ENCODE results near the gene C5AR1. TPM values are rescaled to one million over a fixed set of nuclear protein-coding genes. Genes with fewer than 3 reads are reported as not detected.
"Not testable (repeated sequence)": the region's sequence is repeated elsewhere in the genome, so short reads cannot be mapped to it uniquely, and the experiment has no call there.

The C5AR1 gene
- 1 to 10 TPM; 3.8 to 8.1 (median 6.7) TPM for polyA plus RNA-seq (ENCODE audit: insufficient read length in 4 of 4)

DNA sequence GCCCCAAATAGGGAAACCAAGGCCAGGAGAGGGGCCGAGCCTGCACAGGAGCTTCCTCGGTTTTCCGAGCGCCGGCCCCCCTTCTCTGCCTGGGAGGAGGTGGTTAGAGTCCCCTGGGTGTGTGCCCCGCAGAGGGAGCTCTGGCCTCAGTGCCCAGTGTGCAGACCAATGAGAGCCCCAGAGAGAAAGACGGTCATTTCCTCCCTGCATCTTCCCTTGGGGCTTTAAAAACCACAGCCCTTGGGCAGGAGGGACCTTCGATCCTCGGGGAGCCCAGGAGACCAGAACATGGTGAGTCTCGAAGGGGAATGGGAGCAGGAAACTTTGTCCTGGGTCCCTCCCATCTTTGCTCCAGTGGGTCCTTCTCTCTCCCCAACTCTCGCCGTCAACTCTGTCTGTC is at the start of gene C5AR1:
Gene C5AR1 (plus strand): TSS at position 254 of the 400 bp plus-strand sequence. CDS start 35 bp downstream, at position 289.
- no peak for DNase-seq (ENCODE audit: low read depth in 4 of 4, low spot score in 3 of 4)

DNA sequence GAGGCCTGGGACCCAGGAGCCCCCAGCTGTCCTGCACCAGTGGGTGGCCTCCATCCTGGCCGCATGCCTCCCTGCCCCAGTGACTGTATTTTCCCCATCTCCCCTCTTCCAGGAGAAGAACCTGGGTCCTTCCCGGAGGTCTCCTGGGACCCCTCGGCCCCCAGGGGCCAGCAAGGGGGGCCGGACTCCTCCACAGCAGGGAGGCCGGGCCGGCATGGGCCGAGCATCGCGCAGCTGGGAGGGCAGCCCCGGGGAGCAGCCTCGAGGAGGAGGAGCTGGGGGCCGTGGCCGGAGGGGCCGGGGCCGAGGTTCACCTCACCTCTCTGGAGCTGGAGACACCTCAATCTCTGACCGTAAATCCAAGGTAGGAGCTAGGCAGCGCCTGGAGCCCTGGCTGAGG is 49.2 kb upstream of the C5AR1 start:
- no peak for DNase-seq (ENCODE audit: low read depth in 4 of 4, low spot score in 3 of 4)

DNA sequence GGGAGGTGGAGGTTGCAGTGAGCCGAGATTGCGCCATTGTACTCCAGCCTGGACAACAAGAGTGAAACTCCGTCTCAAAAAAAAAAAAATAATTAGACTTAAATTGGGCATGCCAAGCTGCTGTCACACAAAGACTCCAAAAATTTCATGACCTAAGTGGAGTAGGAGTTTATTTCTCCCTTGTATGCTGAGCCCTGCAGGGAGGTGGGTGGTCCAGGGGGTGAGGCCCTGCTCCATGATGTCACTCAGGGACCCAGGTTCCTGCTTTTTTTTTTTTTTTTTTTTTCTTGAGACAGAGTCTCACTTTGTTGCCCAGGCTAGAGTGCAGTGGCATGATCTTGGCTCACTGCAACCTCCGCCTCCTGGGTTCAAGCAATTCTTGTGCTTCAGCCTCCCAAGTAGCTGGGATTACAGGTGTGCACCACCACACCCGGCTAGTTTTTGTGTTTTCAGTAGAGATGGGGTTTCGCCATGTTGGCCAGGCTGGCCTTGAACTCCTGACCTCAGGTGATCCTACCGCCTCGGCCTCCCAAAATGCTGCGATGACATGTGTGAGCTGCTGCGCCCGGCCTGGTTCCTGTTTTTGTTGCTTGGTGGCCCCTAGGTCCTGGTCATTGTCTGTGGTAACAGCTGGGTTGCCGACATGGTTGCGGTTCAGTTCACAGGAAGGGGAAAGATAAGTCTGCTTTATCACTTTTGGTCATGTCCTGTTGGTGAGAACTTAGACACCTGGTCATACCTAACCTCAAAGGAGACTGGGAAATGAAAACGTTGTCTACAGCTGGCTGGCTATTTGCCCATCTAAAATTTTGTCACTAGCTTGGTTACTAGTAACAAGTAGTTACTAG is 47.5 kb upstream of the C5AR1 start:
- not testable (repeated sequence) for DNase-seq (ENCODE audit: low read depth in 4 of 4, low spot score in 3 of 4)

DNA sequence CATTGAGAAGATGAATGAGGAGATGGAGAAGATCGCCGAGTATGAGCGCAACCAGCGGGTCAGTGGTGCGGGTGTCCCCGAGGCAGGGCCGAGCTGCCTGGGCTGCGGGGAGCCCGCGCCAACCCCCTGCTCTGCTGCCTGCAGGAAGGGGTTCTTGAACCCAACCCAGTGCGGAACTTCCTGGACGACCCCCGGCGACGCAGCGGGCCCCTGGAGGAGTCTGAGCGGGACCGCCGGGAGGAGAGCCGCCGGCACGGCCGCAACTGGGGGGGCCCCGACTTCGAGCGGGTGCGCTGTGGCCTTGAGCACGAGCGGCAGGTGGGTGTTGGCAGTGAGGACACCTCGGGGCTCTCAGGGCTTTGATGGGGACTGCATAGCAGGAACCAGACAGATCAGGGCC is 45.0 kb upstream of the C5AR1 start:
- no peak for DNase-seq (ENCODE audit: low read depth in 4 of 4, low spot score in 3 of 4)

DNA sequence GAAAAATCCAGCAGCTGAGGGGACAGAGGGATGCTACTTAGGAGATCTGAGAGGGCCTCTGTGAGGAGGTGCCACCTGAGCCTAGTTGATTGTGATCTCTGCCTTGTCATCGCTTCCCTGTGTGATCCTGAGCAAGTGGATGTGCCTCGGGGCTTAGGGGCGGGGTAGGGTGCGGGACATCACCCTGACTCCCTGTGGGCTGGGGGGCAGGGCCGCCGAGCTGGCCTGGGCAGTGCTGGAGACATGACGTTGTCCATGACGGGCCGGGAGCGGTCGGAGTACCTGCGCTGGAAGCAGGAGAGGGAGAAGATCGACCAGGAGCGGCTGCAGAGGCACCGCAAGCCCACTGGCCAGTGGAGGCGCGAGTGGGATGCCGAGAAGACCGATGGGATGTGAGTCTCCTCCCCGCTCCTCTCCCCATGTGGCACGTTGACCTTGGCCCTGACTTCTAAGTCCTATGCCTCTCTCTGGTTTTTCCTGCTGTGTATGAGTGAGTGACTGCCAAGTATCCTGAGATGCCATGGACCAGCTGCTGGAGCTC is 43.2 kb upstream of the C5AR1 start:
- DNase-seq (ENCODE audit: low read depth in 4 of 4, low spot score in 3 of 4) = no peak

DNA sequence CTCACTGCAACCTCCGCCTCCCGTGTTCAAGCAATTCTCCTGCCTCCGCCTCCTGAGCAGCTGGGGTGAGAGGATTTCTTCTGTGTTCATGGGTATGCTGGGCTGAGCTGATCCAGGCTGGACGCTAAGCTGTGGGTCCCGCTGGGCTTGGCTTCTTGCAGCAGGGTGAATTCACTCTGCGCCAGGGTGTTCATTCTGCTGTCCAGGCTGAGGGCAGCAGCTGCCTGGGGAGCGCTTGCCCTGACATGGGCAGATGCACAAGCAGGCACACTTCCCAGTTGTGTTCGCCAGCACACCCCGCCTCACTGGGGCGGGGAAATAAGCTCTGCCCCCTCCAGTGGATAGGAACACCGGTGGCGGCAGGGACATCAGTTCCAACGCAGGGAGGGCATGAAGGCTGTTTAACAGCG is 42.3 kb upstream of the C5AR1 start:
- no peak for DNase-seq (ENCODE audit: low read depth in 4 of 4, low spot score in 3 of 4)

DNA sequence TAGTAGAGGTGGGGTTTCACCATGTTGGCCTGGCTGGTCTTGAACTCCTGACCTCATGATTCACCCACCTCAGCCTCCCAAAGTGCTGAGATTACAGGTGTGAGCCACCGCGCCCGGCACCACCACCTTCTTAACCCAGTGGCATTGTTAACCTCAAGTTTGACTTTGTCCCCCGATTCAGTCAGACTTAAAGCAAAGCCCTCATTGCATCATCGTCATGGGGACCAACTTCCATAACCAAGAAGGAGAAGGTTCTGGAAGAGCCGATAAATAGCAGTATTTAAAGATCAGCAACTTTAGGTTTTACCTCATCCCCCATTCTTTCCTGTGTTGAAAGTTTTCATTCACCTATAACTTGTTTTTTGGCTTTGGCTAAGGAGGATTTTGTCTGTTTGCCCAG is 41.6 kb upstream of the C5AR1 start:
- no peak for DNase-seq (ENCODE audit: low read depth in 4 of 4, low spot score in 3 of 4)

DNA sequence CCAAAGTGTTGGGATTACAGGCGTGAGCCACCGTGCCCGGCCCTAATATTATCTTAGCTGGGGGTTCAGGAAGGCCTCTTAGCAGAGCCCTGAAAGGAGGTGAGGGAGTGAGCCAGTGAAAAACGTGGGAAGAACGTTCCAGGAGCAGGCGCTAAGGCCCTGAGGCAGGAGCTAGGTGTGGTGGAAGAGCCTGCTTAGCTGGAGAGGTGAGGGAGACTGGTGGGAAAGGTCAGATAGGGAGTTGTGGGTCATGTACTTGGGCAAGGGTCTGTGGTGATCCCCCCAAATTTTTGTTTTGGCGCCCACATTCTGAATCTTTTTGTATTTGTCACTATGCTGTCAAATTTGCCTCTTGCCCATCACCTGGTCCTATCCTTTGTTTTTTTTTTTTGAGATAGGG is 40.1 kb upstream of the C5AR1 start:
- no peak for DNase-seq (ENCODE audit: low read depth in 4 of 4, low spot score in 3 of 4)

DNA sequence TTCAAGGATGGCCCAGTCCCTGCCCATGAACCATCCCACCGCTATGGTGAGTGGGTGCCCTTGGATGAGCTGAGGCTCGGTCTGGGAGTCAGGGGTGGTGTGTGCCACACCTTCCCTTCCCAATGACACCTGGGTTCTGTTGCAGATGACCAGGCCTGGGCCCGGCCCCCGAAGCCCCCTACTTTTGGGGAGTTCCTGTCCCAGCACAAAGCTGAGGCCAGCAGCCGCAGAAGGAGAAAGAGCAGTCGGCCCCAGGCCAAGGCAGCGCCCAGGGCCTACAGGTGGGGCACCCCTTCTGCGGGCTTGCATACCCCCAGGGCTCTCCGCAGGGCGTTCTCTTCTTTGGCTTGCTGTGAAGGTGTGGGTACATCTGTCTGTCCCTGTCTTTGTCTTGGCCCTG is 39.3 kb upstream of the C5AR1 start:
- DNase-seq (ENCODE audit: low read depth in 4 of 4, low spot score in 3 of 4) = no peak

DNA sequence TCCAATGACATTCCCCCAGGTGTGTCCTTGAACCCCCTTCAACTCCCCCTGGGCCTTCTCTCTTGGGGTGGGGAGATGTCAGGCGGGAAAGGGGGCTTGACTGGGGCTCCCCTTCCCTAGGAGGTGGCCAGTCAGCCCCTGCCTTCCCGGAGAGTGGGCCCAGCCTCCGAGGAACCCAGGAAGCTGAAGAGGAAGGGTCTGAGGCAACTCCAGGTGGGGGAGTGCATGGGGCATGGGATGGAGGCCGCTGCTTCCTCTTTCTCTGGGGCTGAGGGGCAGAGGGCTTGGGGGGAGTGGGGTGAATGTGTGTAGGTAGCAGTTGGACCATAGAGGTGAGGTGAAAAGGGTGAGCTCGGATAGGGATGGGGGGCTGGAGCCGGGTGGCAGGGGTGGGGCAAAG is 37.7 kb upstream of the C5AR1 start:
- no peak for DNase-seq (ENCODE audit: low read depth in 4 of 4, low spot score in 3 of 4)

DNA sequence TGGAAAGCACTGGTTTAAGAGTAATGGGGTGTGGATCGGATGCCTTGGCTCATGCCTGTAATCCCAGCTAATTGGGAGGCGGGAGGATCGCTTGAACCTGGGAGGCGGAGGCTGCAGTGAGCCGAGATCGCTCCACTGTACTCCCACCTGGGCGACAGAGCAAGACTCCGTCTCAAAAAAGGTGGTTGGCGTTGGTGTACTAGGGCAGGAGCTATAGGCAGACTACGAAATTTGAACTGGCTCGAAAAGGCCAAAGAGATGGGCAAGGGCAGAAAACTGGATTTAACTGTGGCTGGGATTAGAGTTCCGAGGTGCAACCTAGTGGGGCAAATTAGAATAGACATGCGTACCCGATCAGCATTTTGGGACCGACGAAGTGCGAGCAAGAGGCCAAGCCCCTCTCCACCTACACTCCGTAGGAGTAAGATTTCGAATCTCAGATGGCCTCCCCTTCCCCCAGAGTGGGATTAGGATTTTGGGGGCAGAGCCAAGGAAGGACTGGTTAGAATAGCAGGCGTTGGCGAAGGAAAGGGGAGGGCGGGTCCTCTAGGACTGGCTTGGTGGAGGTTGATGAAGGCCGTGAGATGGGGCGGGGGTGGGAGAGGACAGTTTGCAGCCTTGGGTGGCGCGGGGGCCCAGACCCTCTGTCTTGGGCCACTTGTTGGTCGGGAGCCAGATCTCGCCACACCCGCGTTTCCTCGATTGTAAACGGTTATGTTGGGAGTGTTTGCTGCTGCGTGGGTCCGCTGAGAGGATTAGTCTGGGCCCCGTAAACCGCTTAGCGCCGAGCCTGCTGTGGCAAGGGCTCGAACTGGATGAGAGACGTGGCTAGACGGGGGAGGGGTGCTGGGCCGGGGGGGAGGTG is 37.0 kb upstream of the C5AR1 start:
- DNase-seq (ENCODE audit: low read depth in 4 of 4, low spot score in 3 of 4) = peak in 1 of 4 donors; percentile 50

DNA sequence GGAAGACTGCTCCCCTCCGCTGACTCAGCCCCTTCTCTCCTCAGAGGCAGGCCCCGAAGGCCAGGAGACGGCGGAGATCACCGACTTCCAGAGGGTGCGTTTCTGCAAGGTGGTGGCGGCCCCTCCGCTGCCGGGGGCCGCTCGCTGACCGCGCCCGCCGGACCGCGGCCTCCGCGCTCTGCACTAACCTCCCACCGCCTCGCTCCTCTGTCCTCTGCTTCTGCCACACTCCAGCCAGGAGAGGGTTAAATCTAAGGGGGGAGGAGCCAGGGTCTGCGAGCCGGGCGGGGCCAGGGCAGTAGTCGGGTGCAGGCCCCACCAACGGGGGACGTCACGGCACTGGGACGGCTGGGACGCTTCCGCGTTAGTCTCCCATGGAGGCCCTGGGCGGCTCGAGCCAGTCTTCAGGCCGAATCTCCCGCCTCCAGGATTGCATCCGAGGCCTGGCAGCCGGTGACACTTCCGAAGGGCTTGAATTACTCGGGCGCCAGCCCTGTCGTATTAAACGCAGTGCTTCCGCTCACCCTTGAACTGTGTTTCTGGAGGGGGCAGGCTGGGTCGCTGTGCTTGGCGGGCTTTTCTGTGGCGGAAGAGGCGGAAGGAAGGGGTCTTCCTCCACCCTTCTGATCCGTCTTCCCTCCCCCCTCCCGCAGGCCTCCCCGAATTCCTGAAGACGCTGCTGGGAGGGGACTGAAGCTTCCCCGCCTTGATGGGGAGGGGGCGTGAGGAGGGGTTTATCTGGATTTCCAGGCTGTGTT is 36.2 kb upstream of the C5AR1 start:
- DNase-seq (ENCODE audit: low read depth in 4 of 4, low spot score in 3 of 4) = peak; percentile 83 to 86 (median 84)

DNA sequence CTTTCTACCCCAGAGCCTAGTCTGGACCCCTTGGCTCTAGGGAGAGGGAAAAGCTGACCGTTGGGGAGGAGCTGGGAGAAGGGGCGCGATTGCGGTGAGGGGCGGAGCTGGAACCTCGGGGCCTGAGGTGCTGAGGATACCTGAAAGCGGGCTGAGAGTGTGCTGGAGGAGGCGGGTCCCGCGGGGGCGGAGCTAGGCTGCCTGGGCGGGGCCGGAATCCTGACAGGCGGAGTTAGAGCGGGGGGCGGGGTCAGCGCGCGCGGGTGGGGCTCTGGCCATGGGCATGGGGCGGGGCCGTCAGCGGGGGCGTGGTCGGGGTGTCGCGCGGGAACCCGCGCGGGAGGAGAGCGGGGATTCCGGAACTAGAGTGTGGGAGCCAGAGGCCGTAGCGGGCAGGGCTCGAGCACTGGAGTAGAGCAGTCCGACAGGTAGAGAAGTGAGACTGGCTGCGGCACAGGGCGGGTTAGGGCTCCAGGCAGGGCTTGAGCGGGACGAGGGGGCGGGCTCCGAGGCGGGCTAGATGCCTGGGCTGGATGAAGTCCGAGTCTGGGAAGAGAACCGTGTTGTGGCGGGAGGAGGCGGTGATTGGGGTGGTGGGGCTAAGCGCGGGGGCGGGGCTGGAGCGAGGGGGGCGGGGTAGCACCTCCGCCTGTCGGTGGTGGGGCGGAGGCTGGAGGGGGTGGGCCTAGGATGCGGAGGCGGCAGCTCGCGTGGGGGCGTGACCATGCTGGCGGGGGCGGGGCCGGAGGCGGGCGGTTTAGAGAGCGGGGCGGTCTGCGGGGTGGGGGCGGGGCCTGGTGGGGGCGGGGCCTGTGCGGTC is 35.4 kb upstream of the C5AR1 start, which contains the start of gene INAFM1:
Gene INAFM1 (plus strand): TSS at position 815 of the 820 bp plus-strand sequence. CDS start 35 bp downstream, outside the sequence.
- DNase-seq (ENCODE audit: low read depth in 4 of 4, low spot score in 3 of 4) = peak; percentile 72 to 87 (median 76)

DNA sequence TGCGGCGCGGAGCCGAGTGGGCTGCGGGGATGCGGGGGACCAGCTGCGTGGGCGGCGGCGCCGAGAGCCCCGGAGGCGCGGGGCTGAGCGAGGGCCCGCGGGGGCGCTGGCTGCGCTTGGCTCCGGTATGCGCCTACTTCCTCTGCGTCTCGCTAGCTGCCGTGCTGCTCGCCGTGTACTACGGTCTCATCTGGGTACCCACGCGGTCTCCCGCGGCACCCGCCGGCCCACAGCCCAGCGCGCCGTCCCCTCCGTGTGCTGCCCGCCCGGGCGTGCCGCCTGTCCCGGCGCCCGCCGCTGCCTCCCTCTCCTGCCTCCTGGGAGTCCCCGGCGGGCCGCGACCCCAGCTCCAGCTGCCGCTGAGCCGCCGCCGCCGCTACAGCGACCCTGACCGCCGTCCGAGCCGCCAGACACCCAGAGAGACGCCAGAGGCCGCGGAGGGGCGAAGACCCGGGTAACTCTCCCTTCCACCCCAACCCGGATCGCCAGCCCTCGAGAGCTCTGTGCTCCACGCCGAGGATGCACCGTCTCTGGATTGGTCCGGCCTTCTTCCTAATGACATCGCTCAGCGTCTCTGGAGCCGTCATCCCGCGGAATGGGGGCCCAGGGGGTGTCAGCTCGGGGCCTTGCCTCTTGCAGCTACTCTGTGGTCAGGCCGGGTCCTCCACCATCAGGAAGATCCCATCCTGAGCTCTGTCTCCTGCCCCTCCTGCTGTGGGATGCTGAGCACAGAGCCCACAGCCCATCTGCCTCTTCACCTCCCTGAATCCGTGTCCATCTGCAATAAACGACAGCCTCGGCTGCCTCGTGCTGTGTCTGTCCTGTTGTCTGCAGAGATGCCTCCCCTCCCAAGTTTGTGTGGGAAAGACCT is 34.5 kb upstream of the C5AR1 start:
- no peak for DNase-seq (ENCODE audit: low read depth in 4 of 4, low spot score in 3 of 4)

DNA sequence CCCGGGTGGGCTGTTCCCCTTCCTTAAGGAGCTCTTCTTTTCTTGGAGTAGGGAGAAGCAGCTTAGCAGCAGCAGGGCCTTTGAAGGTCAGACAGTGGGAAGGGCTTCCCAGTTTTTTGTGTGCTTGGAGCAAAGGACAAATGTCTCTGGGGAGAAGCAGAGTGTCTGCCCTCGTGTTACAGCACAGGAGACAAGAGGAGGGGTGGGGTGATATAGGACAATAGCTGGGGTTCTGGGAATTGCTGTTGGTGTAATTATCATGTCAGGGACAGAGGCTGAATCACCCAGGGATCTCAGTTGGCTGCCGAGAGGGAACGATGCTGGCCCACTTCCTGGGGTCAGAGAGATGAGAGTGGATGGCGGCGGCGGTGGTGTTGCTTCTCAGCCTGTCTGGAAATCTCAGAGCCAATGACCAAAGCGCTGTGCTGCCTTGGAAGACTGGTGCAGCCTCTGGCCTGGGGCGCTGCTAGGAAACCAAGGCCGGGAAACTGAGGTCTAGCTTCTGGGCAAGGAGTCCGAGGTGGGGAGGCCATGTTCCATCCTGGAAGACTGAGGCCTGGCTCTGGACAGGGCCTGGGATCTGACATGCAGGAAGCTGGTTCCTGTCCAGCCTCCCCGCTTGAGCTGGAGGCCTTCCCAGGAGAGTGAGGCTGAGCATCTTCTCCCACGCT is 33.7 kb upstream of the C5AR1 start:
- no peak for DNase-seq (ENCODE audit: low read depth in 4 of 4, low spot score in 3 of 4)

DNA sequence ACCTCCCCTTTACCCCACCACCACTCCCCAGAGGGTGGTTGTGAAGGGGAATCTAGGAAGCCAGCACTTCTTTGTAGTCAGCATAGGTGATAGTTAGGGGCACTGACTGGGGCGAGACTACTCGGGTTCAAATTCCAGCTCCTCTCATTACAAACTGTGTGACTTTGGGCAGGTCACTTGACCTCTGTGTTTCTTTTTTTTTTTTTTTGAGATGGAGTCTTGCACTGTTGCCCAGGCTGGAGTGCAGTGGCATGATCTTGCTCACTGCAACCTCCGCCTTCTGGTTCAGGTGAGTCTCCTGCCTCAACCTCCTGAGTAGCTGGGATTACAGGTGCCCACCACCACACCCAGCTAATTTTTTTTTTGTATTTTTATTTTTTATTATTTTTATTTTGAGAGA is 33.1 kb upstream of the C5AR1 start:
- DNase-seq (ENCODE audit: low read depth in 4 of 4, low spot score in 3 of 4) = not testable (repeated sequence)

DNA sequence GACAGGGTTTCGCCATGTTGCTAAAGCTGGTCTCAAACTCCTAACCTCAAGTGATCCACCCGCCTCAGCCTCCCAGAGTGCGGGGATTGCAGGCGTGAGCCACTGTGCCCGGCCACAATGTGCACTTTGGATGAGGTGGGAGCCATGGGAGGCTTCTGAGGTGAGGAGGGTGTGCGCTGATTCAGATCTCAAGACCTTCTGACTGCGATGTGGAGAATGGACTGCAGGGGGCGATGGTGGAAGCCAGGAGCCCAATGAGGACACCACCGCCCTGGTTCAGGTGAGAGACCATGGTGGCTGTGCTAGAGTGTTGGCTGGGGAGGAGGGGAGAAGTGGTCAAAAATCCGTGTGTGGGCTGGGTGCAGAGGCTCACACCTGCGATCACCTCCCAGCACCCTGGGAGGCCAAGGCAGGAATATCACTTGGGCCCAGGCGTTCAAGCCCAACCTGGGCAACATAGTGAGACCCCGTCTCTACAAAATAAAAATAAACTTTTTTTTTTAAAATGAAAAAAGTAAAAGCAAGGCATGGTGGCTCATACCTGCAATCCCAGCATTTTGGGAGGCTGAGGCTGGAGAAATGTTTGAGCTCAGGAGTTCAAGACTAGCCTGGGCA is 29.4 kb upstream of the C5AR1 start:
- DNase-seq (ENCODE audit: low read depth in 4 of 4, low spot score in 3 of 4) = no peak

All from left renal pelvis (tissue), 4 donors.